Measurements from ENCODE around the gene MYO15B.

MYO15B gene

GRCh38 chr17:75611851-75612429 is 24.3 kb downstream of the MYO15B start:
- no peaks in the 10 kb centered on the region for H3K36me3 ChIP-seq (ENCODE audit: insufficient read depth, low read length)
- H3K9me3 ChIP-seq (ENCODE audit: insufficient read depth, low read depth, low read length), result no peaks in the 10 kb centered on the region
- H3K27ac ChIP-seq (ENCODE audit: low read depth, low read length), result no peak overlapping the region
- no peaks in the 10 kb centered on the region for H3K4me1 ChIP-seq (ENCODE audit: insufficient read depth, low read length)
- H3K27me3 ChIP-seq (ENCODE audit: insufficient read depth, low read length), result no peaks in the 10 kb centered on the region; the same call in 1 of the 2 replicates
- H3K9ac ChIP-seq (ENCODE audit: low read depth, low read length), result no peak overlapping the region; the same call in 1 of the 2 replicates
- H3K4me3 ChIP-seq (ENCODE audit: low read length), result no peak overlapping the region
- WGBS, result 92% methylated on average over 20 of the region's 20 CpGs

- no peaks in the 10 kb centered on the region; the same call in 1 of the 2 replicates for H3K27me3 ChIP-seq (ENCODE audit: insufficient read depth, low read length)
- no peaks in the 10 kb centered on the region for H3K36me3 ChIP-seq (ENCODE audit: insufficient read depth, low read length)
- no peaks in the 10 kb centered on the region for H3K4me1 ChIP-seq (ENCODE audit: insufficient read depth, low read length)
- no peak overlapping the region for H3K4me3 ChIP-seq (ENCODE audit: low read length)
- no peak overlapping the region for H3K27ac ChIP-seq (ENCODE audit: low read depth, low read length)
- 91% methylated on average over 27 of the region's 27 CpGs for WGBS
- H3K9me3 ChIP-seq (ENCODE audit: insufficient read depth, low read depth, low read length), result no peaks in the 10 kb centered on the region
- no peak overlapping the region for H3K9ac ChIP-seq (ENCODE audit: low read depth, low read length)
Measured at GRCh38 chr17:75612906-75613626, 25.5 kb downstream of the MYO15B start.

- 82% methylated on average over 12 of the region's 12 CpGs for WGBS
- Histone ChIP-seq H3K36me3 (ENCODE audit: insufficient read depth, low read length) (no peaks in the 10 kb centered on the region), H3K27ac (ENCODE audit: low read depth, low read length) (no peak overlapping the region), H3K4me3 (ENCODE audit: low read length) (no peak overlapping the region), H3K9ac (ENCODE audit: low read depth, low read length) (no peak overlapping the region), H3K27me3 (ENCODE audit: insufficient read depth, low read length) (no peaks in the 10 kb centered on the region; the same call in 1 of the 2 replicates), H3K9me3 (ENCODE audit: insufficient read depth, low read depth, low read length) (no peaks in the 10 kb centered on the region), H3K4me1 (ENCODE audit: insufficient read depth, low read length) (no peaks in the 10 kb centered on the region)
Measured at GRCh38 chr17:75614006-75614405, 26.4 kb downstream of the MYO15B start.

GRCh38 chr17:75614556-75615270 is 27.1 kb downstream of the MYO15B start:
- Histone ChIP-seq H3K9me3 (ENCODE audit: insufficient read depth, low read depth, low read length) (no peaks in the 10 kb centered on the region), H3K9ac (ENCODE audit: low read depth, low read length) (no peak overlapping the region), H3K27me3 (ENCODE audit: insufficient read depth, low read length) (no peaks in the 10 kb centered on the region; the same call in 1 of the 2 replicates), H3K36me3 (ENCODE audit: insufficient read depth, low read length) (no peaks in the 10 kb centered on the region), H3K4me3 (ENCODE audit: low read length) (no peak overlapping the region), H3K4me1 (ENCODE audit: insufficient read depth, low read length) (no peaks in the 10 kb centered on the region), H3K27ac (ENCODE audit: low read depth, low read length) (no peak overlapping the region)
- WGBS, result 90% methylated on average over 19 of the region's 19 CpGs

- 84% methylated on average over 11 of the region's 11 CpGs for whole genome bisulfite sequencing
- Histone ChIP-seq H3K27me3 (ENCODE audit: insufficient read depth, low read length) (no peaks in the 10 kb centered on the region; the same call in 1 of the 2 replicates), H3K27ac (ENCODE audit: low read depth, low read length) (no peak overlapping the region), H3K4me1 (ENCODE audit: insufficient read depth, low read length) (no peaks in the 10 kb centered on the region), H3K36me3 (ENCODE audit: insufficient read depth, low read length) (no peaks in the 10 kb centered on the region), H3K9me3 (ENCODE audit: insufficient read depth, low read depth, low read length) (no peaks in the 10 kb centered on the region), H3K4me3 (ENCODE audit: low read length) (no peak overlapping the region), H3K9ac (ENCODE audit: low read depth, low read length) (no peak overlapping the region)
Measured at GRCh38 chr17:75615301-75615700, 27.7 kb downstream of the MYO15B start.

GRCh38 chr17:75616521-75617122 is 29.0 kb downstream of the MYO15B start:
- H3K27me3 ChIP-seq (ENCODE audit: insufficient read depth, low read length), result no peaks in the 10 kb centered on the region; the same call in 1 of the 2 replicates
- H3K4me3 ChIP-seq (ENCODE audit: low read length), result no peak overlapping the region
- H3K9ac ChIP-seq (ENCODE audit: low read depth, low read length), result no peak overlapping the region
- 92% methylated on average over 24 of the region's 24 CpGs for WGBS
- no peaks in the 10 kb centered on the region for H3K36me3 ChIP-seq (ENCODE audit: insufficient read depth, low read length)
- H3K27ac ChIP-seq (ENCODE audit: low read depth, low read length), result no peak overlapping the region
- no peaks in the 10 kb centered on the region for H3K9me3 ChIP-seq (ENCODE audit: insufficient read depth, low read depth, low read length)
- H3K4me1 ChIP-seq (ENCODE audit: insufficient read depth, low read length), result no peaks in the 10 kb centered on the region

GRCh38 chr17:75617218-75617617 is 29.6 kb downstream of the MYO15B start:
- Histone ChIP-seq H3K27me3 (ENCODE audit: insufficient read depth, low read length) (no peaks in the 10 kb centered on the region; the same call in 1 of the 2 replicates), H3K36me3 (ENCODE audit: insufficient read depth, low read length) (no peaks in the 10 kb centered on the region), H3K9me3 (ENCODE audit: insufficient read depth, low read depth, low read length) (no peaks in the 10 kb centered on the region), H3K9ac (ENCODE audit: low read depth, low read length) (no peak overlapping the region), H3K4me1 (ENCODE audit: insufficient read depth, low read length) (no peaks in the 10 kb centered on the region), H3K4me3 (ENCODE audit: low read length) (no peak overlapping the region), H3K27ac (ENCODE audit: low read depth, low read length) (no peak overlapping the region)
- 94% methylated on average over 16 of the region's 16 CpGs for whole genome bisulfite sequencing

- no peaks in the 10 kb centered on the region for H3K9me3 ChIP-seq (ENCODE audit: insufficient read depth, low read depth, low read length)
- H3K36me3 ChIP-seq (ENCODE audit: insufficient read depth, low read length), result no peaks in the 10 kb centered on the region
- H3K4me3 ChIP-seq (ENCODE audit: low read length), result no peak overlapping the region
- no peak overlapping the region for H3K9ac ChIP-seq (ENCODE audit: low read depth, low read length)
- H3K27ac ChIP-seq (ENCODE audit: low read depth, low read length), result no peak overlapping the region
- H3K27me3 ChIP-seq (ENCODE audit: insufficient read depth, low read length), result no peaks in the 10 kb centered on the region; the same call in 1 of the 2 replicates
- H3K4me1 ChIP-seq (ENCODE audit: insufficient read depth, low read length), result no peaks in the 10 kb centered on the region
- WGBS, result 90% methylated on average over 11 of the region's 11 CpGs
Measured at GRCh38 chr17:75617675-75618074, 30.1 kb downstream of the MYO15B start.

- Histone ChIP-seq H3K27ac (ENCODE audit: low read depth, low read length) (no peak overlapping the region), H3K4me1 (ENCODE audit: insufficient read depth, low read length) (no peaks in the 10 kb centered on the region), H3K27me3 (ENCODE audit: insufficient read depth, low read length) (no peaks in the 10 kb centered on the region; the same call in 1 of the 2 replicates), H3K9ac (ENCODE audit: low read depth, low read length) (no peak overlapping the region), H3K9me3 (ENCODE audit: insufficient read depth, low read depth, low read length) (no peaks in the 10 kb centered on the region), H3K4me3 (ENCODE audit: low read length) (no peak overlapping the region), H3K36me3 (ENCODE audit: insufficient read depth, low read length) (no peaks in the 10 kb centered on the region)
- 79% methylated on average over 36 of the region's 36 CpGs for WGBS
Measured at GRCh38 chr17:75619506-75620431, 32.2 kb downstream of the MYO15B start.

GRCh38 chr17:75621489-75621888 is 33.9 kb downstream of the MYO15B start:
- Histone ChIP-seq H3K27ac (ENCODE audit: low read depth, low read length) (no peak overlapping the region), H3K4me3 (ENCODE audit: low read length) (no peak overlapping the region), H3K36me3 (ENCODE audit: insufficient read depth, low read length) (no peaks in the 10 kb centered on the region), H3K27me3 (ENCODE audit: insufficient read depth, low read length) (no peaks in the 10 kb centered on the region; the same call in 1 of the 2 replicates), H3K4me1 (ENCODE audit: insufficient read depth, low read length) (no peaks in the 10 kb centered on the region), H3K9me3 (ENCODE audit: insufficient read depth, low read depth, low read length) (no peaks in the 10 kb centered on the region), H3K9ac (ENCODE audit: low read depth, low read length) (no peak overlapping the region)
- WGBS, result 91% methylated on average over 4 of the region's 4 CpGs
